PFSK-1 (cell line): ENCODE measurements around the gene NEIL3.

Source experiments
- FOXP2 ChIP-seq: optimal IDR thresholded peaks from 2 replicates; pipeline ENCODE3; 2011; ENCODE audit warnings: borderline replicate concordance, control low read depth, inconsistent platforms; ENCODE audit not compliant: insufficient read depth; ENCODE audit errors: extremely low read length, extremely low read depth
- POLR2AphosphoS5 ChIP-seq: IDR thresholded peaks from 2 replicates; pipeline ENCODE4 v1.6.1; 2012; ENCODE audit warnings: low read depth, mild to moderate bottlenecking, control low read depth, low read length, moderate library complexity
- REST ChIP-seq, 2 experiments: IDR thresholded peaks; 2 replicates each; pipeline versions ENCODE4 v1.6.1 to v1.8.0; 2011 to 2012; ENCODE audit warnings: low read depth in 2 of 2, low read length in 2 of 2, control low read depth in 1 of 2, inconsistent platforms in 1 of 2, mild to moderate bottlenecking in 1 of 2, moderate library complexity in 1 of 2; ENCODE audit not compliant: insufficient read depth in 1 of 2
- SIN3A ChIP-seq: IDR thresholded peaks from 2 replicates; pipeline ENCODE4 v1.6.1; 2012; ENCODE audit warnings: mild to moderate bottlenecking, low read length, moderate library complexity, borderline replicate concordance; ENCODE audit not compliant: insufficient read depth
- TAF1 ChIP-seq: IDR thresholded peaks from 2 replicates; pipeline ENCODE4 v1.6.1; 2012; ENCODE audit warnings: low read length, control low read depth, borderline replicate concordance; ENCODE audit not compliant: insufficient read depth

- TF ChIP-seq POLR2AphosphoS5 (no peak), REST (IDR thresholded peaks at IDR 0.05; ENCODE audit: insufficient read depth in 1 of 2, low read depth in 2 of 2, low read length in 2 of 2) (no peak), TAF1 (no peak), SIN3A (no peak), FOXP2 (no peak)
These were observed 6.2 kb downstream of the NEIL3 start for GRCh38 chr4:177315767-177316464.
